ENCODE measurements around the gene LILRA1. TPM values are rescaled to one million over a fixed set of nuclear protein-coding genes. Genes with fewer than 3 reads are reported as not detected.
"Not testable (repeated sequence)": the region's sequence is repeated elsewhere in the genome, so short reads cannot be mapped to it uniquely, and the experiment has no call there.

The LILRA1 gene
- total RNA-seq, result 7.6 TPM
- long read RNA-seq, partial matches to known transcripts, result 3 of 6 reads
- long read RNA-seq, other reads (novel, unspliced or antisense), result 3 of 6 reads

DNA sequence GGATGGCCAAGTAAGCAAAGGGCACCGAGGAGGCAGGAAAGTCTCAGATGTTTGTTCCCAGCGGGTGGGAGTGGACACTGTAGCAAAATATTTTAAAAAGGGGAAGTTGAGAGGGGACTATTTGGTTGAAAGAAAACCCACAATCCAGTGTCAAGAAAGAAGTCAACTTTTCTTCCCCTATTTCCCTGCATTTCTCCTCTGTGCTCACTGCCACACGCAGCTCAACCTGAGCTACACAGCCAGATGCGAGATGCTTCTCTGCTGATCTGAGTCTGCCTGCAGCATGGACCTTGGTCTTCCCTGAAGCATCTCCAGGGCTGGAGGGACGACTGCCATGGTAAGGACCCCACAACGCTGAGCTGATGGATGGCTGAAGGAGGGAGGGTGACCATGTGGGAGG lies at the start of gene LILRA1:
TSS of gene LILRA1 (plus strand) at position 188 of the 400 bp plus-strand sequence. CDS start 613 bp downstream, outside the sequence.
- intact Hi-C loops (cut with DNase I); H3K9me3 ChIP-seq; DNase-seq; H3K36me3 ChIP-seq; H3K4me1 ChIP-seq; H3K27me3 ChIP-seq (ENCODE audit: low read depth): not testable (repeated sequence)
- H3K27ac ChIP-seq, result peak within 1 kb of the TSS; percentile 34
- peak; percentile 53 to 68 for ATAC-seq
- peak within 1 kb of the TSS; percentile 27 for H3K4me3 ChIP-seq

DNA sequence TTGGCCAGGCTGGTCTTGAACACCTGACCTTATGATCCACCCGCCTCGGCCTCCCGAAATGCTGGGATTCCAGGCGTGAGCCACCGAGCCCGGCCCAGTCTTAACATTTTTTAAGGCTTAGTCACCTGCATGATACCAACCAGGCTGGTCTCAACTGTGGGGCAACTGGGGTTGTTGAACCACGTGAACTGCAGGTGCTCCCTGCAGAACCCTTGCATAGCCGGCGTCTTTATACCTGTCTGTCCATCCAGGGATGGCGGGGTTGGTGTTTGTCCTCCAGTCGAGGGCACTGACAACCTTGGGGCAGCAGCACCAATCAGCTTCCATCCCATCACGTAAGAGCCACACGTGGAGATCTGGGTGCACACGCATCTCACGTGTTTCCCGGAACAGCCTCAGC lies 44.6 kb upstream of the LILRA1 start:
- Histone ChIP-seq H3K27ac (no peak overlapping the region), H3K27me3 (ENCODE audit: low read depth) (peaks cover 19% of the 10 kb centered on the region), H3K4me1 (no peaks in the 10 kb centered on the region), H3K9me3 (no peaks in the 10 kb centered on the region), H3K4me3 (no peak overlapping the region), H3K36me3 (no peaks in the 10 kb centered on the region)
- intact Hi-C loops (cut with DNase I), result no loop called here
- ATAC-seq (no peak), DNase-seq (no peak)
- TF ChIP-seq, protein P1, sequence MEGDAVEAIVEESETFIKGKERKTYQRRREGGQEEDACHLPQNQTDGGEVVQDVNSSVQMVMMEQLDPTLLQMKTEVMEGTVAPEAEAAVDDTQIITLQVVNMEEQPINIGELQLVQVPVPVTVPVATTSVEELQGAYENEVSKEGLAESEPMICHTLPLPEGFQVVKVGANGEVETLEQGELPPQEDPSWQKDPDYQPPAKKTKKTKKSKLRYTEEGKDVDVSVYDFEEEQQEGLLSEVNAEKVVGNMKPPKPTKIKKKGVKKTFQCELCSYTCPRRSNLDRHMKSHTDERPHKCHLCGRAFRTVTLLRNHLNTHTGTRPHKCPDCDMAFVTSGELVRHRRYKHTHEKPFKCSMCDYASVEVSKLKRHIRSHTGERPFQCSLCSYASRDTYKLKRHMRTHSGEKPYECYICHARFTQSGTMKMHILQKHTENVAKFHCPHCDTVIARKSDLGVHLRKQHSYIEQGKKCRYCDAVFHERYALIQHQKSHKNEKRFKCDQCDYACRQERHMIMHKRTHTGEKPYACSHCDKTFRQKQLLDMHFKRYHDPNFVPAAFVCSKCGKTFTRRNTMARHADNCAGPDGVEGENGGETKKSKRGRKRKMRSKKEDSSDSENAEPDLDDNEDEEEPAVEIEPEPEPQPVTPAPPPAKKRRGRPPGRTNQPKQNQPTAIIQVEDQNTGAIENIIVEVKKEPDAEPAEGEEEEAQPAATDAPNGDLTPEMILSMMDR (IDR thresholded peaks at IDR 0.05), result no peak

DNA sequence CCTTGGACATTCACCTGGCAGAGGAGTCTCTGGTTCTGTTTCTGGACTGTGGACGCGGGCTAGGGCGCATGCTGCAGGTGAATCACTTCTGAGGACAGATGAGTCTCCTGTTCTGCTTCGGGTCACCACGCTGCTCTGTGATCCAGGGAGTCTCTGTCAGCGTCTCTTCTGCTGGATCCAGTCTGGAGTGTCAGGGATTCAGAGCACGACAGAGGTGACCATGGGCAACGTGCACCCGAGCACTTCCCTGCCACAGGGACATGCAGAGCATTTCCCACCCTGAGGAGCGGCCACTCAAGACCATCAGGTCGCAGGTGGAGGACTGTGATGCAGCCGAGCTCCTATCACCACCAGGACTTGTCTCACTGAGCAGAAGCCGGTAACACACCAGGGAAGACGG lies 44.2 kb upstream of the LILRA1 start:
- Histone ChIP-seq H3K9me3 (no peaks in the 10 kb centered on the region), H3K36me3 (no peaks in the 10 kb centered on the region), H3K27ac (no peak overlapping the region), H3K4me1 (no peaks in the 10 kb centered on the region), H3K4me3 (no peak overlapping the region), H3K27me3 (ENCODE audit: low read depth) (peaks cover 19% of the 10 kb centered on the region)
- TF ChIP-seq, protein P1 (IDR thresholded peaks at IDR 0.05), result no peak
- intact Hi-C loops (cut with DNase I), result no loop called here
- ATAC-seq, result no peak
- no peak for DNase-seq

DNA sequence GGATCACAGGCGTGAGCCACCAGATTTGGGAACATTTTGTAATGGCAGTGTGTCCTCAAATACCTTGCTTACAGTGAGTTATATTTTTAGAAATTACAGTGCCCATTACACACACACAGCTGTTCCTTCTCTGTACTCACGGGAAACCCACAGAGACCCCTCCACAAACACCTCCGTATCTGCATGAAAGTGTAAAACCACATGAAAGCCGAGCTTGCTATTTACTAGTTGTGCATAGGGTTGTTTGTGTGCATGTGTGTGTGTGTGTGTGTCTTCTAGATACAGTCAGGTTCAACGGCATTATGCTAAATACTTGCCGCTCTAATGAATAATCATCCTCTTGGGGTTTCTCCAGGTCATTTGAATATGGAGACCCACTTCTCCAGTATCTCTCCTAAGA lies 42.1 kb upstream of the LILRA1 start:
- no peak overlapping the region for H3K27ac ChIP-seq
- ATAC-seq, result no peak
- no peak for DNase-seq
- no peaks in the 10 kb centered on the region for H3K4me1 ChIP-seq
- peaks cover 28% of the 10 kb centered on the region for H3K27me3 ChIP-seq (ENCODE audit: low read depth)
- TF ChIP-seq, protein P1 (IDR thresholded peaks at IDR 0.05), result no peak
- H3K36me3 ChIP-seq, result no peaks in the 10 kb centered on the region
- intact Hi-C loops (cut with DNase I), result no loop called here
- H3K4me3 ChIP-seq, result no peak overlapping the region
- no peaks in the 10 kb centered on the region for H3K9me3 ChIP-seq

DNA sequence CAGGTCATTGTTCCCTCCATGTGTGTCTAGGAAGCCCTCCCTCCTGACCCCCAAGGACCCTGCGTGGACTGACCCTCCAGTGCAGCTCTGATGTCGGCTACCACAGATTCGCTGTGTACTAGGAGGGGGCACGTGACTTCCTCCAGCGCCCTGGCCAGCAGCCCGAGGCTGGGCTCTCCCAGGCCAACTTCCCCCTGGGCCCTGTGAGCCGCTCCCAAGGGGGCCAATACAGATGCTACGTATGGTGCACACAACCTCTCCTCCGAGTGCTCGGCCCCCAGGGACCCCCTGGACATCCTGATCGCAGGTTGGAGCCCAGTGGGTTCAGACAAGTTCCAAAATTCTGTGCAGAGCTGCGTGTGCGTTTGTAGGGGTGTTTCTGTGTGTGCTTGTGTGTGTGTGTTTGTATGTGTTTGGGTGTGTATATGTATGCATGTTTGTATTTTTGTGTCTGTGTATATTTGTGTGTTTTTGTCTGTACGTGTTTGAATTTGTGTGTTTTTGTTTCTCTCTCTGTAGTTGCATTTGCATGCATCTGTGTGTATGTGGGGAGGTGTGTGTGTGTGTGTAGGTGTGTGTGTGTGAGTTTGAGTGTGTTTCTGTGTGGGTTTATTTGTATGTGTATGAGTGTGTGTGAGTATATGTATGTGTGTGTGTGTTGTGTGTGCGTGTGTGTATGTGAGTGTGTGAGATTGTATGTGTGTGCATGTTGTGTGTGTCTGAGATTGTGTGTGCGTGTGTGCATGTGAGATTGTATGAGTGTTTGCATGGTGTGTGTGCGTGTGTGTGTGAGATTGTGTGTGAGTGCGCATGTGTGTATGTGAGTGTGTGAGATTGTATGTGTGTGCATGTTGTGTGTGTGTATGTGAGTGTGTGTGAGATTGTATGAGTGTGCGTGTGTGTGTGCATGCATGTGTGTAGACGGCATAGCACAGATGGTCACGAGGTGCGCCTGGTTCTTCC lies 41.2 kb upstream of the LILRA1 start:
- peak; percentile 55 for DNase-seq
- no peaks in the 10 kb centered on the region for H3K4me1 ChIP-seq
- H3K9me3 ChIP-seq, result no peaks in the 10 kb centered on the region
- intact Hi-C loops (cut with DNase I), result no loop called here
- peak; percentile 36 to 39 for ATAC-seq
- no peak overlapping the region for H3K27ac ChIP-seq
- H3K4me3 ChIP-seq, result no peak overlapping the region
- H3K36me3 ChIP-seq, result no peaks in the 10 kb centered on the region
- peaks cover 22% of the 10 kb centered on the region for H3K27me3 ChIP-seq (ENCODE audit: low read depth)
- TF ChIP-seq, protein P1 (IDR thresholded peaks at IDR 0.05), result no peak

DNA sequence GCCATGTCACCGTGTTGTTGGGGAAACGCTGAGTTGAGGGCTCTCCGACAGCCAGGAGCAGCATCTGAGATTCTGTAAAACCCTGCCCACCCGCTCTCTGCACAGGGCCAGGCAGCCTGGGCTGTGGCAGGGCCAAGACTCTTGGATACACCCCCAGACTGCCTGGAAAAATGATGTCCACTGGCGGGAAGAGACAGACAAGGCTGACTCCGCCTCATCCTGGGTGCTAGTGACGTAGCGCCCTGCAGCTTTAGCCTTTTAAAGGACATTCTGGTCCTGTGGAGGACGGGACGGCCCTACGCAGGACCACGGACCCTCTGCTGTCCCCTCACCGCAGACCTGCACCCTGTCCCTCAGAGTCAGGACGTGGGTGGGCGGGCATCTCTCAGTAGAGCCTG lies 40.5 kb upstream of the LILRA1 start:
- Histone ChIP-seq H3K27me3 (ENCODE audit: low read depth) (peaks cover 22% of the 10 kb centered on the region), H3K36me3 (no peaks in the 10 kb centered on the region), H3K9me3 (no peaks in the 10 kb centered on the region), H3K27ac (no peak overlapping the region), H3K4me3 (no peak overlapping the region), H3K4me1 (no peaks in the 10 kb centered on the region)
- TF ChIP-seq, protein P1 (IDR thresholded peaks at IDR 0.05), result no peak
- intact Hi-C loops (cut with DNase I), result no loop called here
- DNase-seq, result no peak
- no peak for ATAC-seq
